Thyroid gland (tissue), 4 donors: ENCODE results near the gene ACVRL1. TPM values are rescaled to one million over a fixed set of nuclear protein-coding genes. Genes with fewer than 3 reads are reported as not detected.
A peak's percentile ranks its signal among the peaks of the same experiment; 100 is the strongest.

Source experiments
- DNase-seq, 2 donors: peaks; one replicate each; pipeline ENCODE4 v3.0.0-alpha.2; 2019
- H3K27ac ChIP-seq, 3 donors: fragments of 200-600 bp; sonication (generic); 1 replicate in 2 of 3; 2 replicates in 1 of 3; pipeline ENCODE4 v1.5.1; 2016 to 2019; ENCODE audit warnings: mild to moderate bottlenecking in 1 of 3, moderate library complexity in 1 of 3
- H3K27me3 ChIP-seq: fragments of 200-600 bp; sonication (generic); one replicate; pipeline ENCODE4 v1.5.1; 2019
- H3K36me3 ChIP-seq, 2 donors: fragments of 200-600 bp; sonication (generic); one replicate each; pipeline ENCODE4 v1.5.1; 2016 to 2019
- H3K4me1 ChIP-seq, 2 donors: fragments of 200-600 bp; sonication (generic); one replicate each; pipeline ENCODE4 v1.5.1; 2017 to 2019
- H3K4me3 ChIP-seq, 3 donors: fragments of 200-600 bp; sonication (generic); replicated peaks in 1 of 3; 1 replicate in 2 of 3; 2 replicates in 1 of 3; pipeline ENCODE4 v1.5.1; 2016; ENCODE audit warnings: mild to moderate bottlenecking in 1 of 3
- H3K9me3 ChIP-seq: fragments of 200-600 bp; sonication (generic); one replicate; pipeline ENCODE4 v1.5.1; 2017
- POLR2A ChIP-seq, 2 donors: fragments of 450-650 bp; IDR thresholded peaks; one replicate each; pipeline ENCODE4 v1.6.1; 2017; ENCODE audit warnings: antibody characterized with exemption in 2 of 2, mild to moderate bottlenecking in 2 of 2, moderate library complexity in 1 of 2
- WGBS, 2 donors: methylation state at CpG; one replicate each; pipeline ENCODE4 v1.1.5; 2017; 5-methylcytosine and 5-hydroxymethylcytosine counted together
- intact Hi-C: fragments of 100-400 bp; cut with DNase I; formaldehyde crosslinking; loops from one replicate; pipeline ENCODE4 v1.15.1; 2023
- total RNA-seq, 4 donors: library from RNA; depleted of rRNA; stranded (reverse); fragments of >200 nt; gene quantifications; one replicate each; pipeline ENCODE4 v1.2.3, GENCODE V29; 2016
- TF ChIP-seq, protein P1 (sequence below), 6 experiments: fragments of 200-600 bp in 3 of 6; fragments of 450-650 bp in 3 of 6; sonication (generic) in 3 of 6; IDR thresholded peaks; one replicate each; pipeline ENCODE4 v1.5.1; 2016 to 2019; ENCODE audit warnings: antibody characterized with exemption in 6 of 6, mild to moderate bottlenecking in 2 of 6, inconsistent platforms in 1 of 6, moderate library complexity in 1 of 6

The ACVRL1 gene
- total RNA-seq, 4 donors from 2014 or later: 61.9 to 133 (median 84.2) TPM

- no peaks in the 10 kb centered on the region for H3K27me3 ChIP-seq
- peak; percentile 41 to 46 for DNase-seq
- 65 to 70% methylated on average over 10 of the region's 10 CpGs for WGBS, 2 donors
- H3K36me3 ChIP-seq: no peaks in the 10 kb centered on the region
- peak overlapping the region in 2 of 3 donors; percentile 30 to 69 for H3K27ac ChIP-seq
- H3K4me3 ChIP-seq: no peak overlapping the region
- H3K9me3 ChIP-seq: no peaks in the 10 kb centered on the region
- intact Hi-C loops: no loop called here
- TF ChIP-seq, protein P1, sequence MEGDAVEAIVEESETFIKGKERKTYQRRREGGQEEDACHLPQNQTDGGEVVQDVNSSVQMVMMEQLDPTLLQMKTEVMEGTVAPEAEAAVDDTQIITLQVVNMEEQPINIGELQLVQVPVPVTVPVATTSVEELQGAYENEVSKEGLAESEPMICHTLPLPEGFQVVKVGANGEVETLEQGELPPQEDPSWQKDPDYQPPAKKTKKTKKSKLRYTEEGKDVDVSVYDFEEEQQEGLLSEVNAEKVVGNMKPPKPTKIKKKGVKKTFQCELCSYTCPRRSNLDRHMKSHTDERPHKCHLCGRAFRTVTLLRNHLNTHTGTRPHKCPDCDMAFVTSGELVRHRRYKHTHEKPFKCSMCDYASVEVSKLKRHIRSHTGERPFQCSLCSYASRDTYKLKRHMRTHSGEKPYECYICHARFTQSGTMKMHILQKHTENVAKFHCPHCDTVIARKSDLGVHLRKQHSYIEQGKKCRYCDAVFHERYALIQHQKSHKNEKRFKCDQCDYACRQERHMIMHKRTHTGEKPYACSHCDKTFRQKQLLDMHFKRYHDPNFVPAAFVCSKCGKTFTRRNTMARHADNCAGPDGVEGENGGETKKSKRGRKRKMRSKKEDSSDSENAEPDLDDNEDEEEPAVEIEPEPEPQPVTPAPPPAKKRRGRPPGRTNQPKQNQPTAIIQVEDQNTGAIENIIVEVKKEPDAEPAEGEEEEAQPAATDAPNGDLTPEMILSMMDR (IDR thresholded peaks at IDR 0.05): no peak
- peak in 1 of 2 donors; percentile 29 for TF ChIP-seq POLR2A (IDR thresholded peaks at IDR 0.05)
- peaks cover 0 to 9% of the 10 kb centered on the region in 2 donors for H3K4me1 ChIP-seq
Observed at GRCh38 chr12:51886021-51886710, 21.1 kb upstream of the ACVRL1 start.

GRCh38 chr12:51887476-51888315, 19.6 kb upstream of the ACVRL1 start, which contains the start of gene ANKRD33:
Gene ANKRD33, plus strand, starts transcription at chr12:51888103. Its CDS starts 84 bp downstream, at chr12:51888187.
- Histone ChIP-seq H3K27ac (no peak within 1 kb of the TSS), H3K36me3 (no peaks in the 10 kb centered on the region), H3K4me3 (no peak within 1 kb of the TSS), H3K27me3 (no peaks in the 10 kb centered on the region), H3K4me1 (peaks cover 0 to 9% of the 10 kb centered on the region in 2 donors), H3K9me3 (no peaks in the 10 kb centered on the region)
- TF ChIP-seq, protein P1 (IDR thresholded peaks at IDR 0.05): no peak
- no peak for TF ChIP-seq POLR2A (IDR thresholded peaks at IDR 0.05)
- intact Hi-C loops: no loop called here
- DNase-seq: no peak
- 43 to 72% methylated on average over 28 to 39 of the region's 41 CpGs for WGBS, 2 donors

GRCh38 chr12:51888316-51889215, 18.7 kb upstream of the ACVRL1 start:
- Histone ChIP-seq H3K4me3 (no peak overlapping the region), H3K9me3 (no peaks in the 10 kb centered on the region), H3K36me3 (no peaks in the 10 kb centered on the region), H3K4me1 (peaks cover 0 to 9% of the 10 kb centered on the region in 2 donors), H3K27ac (no peak overlapping the region), H3K27me3 (no peaks in the 10 kb centered on the region)
- TF ChIP-seq POLR2A (IDR thresholded peaks at IDR 0.05): no peak
- TF ChIP-seq, protein P1 (IDR thresholded peaks at IDR 0.05): no peak
- DNase-seq: no peak
- intact Hi-C loops: no loop called here
- WGBS, 2 donors: 65 to 71% methylated on average over 11 to 15 of the region's 15 CpGs

DNA sequence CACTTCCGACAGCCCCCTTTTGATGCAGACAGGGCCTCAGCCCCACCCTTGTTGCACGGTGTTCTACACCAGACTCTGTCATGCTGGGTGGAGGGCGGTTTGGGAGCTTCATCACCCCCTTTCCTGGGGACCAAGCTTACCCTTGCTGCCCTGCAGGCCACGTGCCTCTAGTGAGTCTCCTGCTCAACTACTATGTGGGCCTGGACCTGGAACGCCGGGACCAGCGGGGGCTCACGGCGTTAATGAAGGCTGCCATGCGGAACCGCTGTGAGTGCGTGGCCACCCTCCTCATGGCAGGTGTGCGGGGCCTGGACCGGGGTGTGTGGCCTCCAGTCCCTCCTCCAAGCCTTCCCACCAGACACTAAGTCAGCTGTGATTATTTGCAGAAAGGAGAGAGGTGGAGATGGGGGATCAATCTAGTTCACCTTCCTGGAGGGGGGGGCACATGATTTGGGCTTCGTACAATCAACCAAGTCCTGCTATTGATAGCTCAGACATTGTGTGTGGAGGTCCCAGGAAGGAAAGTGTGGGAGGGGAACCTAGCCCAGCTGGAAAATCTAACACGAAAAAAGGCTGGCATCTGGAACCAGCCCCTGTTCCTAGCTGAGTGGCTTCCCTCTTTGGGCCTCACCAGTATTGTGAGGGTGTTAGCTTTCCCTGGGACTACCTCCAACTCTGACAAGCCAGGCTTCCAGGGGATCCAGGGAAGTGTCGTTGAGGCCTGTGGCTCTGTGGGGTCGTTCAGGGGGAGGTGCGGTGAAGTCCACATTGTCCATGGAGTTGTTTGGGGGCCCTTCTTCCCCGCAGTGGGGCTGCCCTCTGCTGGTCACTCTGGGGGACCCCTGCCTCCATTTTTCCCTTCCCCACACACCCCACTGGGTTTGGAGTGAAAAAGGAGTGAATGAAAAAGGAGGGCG, 17.8 kb upstream of the ACVRL1 start:
- TF ChIP-seq, protein P1 (IDR thresholded peaks at IDR 0.05): no peak
- TF ChIP-seq POLR2A (IDR thresholded peaks at IDR 0.05): no peak
- H3K4me3 ChIP-seq: no peak overlapping the region
- 70 to 75% methylated on average over 13 to 18 of the region's 21 CpGs for WGBS, 2 donors
- H3K9me3 ChIP-seq: no peaks in the 10 kb centered on the region
- no peaks in the 10 kb centered on the region for H3K27me3 ChIP-seq
- intact Hi-C loops: no loop called here
- no peaks in the 10 kb centered on the region for H3K36me3 ChIP-seq
- DNase-seq: no peak
- no peak overlapping the region for H3K27ac ChIP-seq
- H3K4me1 ChIP-seq: peaks cover 0 to 9% of the 10 kb centered on the region in 2 donors
